ENCODE data around the gene KRTAP5-4. TPM values are rescaled to one million over a fixed set of nuclear protein-coding genes. Genes with fewer than 3 reads are reported as not detected.
A peak's percentile ranks its signal among the peaks of the same experiment; 100 is the strongest.

The KRTAP5-4 gene
- total and polyA plus RNA-seq, 2 donors (not counting 3 experiments of a cell fraction or from before 2014, with no cell fraction given) = not detected

DNA sequence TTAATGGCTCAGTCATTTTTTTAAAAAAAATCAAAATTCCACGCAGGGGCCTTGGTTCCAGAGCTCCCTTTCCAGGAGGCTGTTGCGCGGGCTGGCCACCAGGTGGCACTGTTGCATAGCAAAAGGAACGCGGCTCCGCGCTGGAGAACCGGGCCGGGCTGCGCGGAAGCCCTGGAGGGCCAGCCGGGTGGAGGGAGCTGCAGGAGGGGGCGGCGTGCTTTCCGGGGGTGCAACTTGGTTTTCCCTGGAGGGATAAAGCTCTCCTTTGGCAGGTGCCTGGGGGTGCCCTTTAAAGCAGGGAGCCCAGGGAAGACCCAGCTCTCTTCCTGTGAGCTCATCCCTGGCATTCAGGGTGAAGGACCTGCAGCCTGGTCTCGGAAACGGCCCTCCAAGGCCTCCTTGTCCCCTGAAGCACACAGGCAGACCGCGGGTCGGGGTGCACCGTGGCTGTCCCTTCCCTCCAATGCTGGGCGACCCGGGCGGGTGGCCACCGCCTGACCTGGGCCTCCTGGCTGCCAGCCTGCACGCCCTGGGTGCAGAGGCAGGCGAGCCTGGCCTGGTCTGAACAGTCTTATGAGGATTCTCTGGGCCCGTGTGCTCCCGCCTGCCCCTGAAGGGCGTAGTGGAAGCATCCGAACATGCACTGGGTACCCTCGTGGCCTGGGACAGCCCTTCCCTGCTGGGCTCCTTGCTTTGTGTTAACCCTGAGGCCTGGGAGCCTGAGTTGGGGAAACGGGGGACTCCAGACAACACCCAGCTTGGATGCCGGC is 31.0 kb upstream of the KRTAP5-4 start:
- Histone ChIP-seq H4K20me1 (replicated peaks; ENCODE audit: control insufficient read depth, extremely low read depth, insufficient read depth, low read length) (no peaks in the 10 kb centered on the region), H3K9ac (replicated peaks; ENCODE audit: extremely low read depth, insufficient read depth, low read length) (no peak overlapping the region), H3K4me2 (ENCODE audit: insufficient read depth, low read length) (no peak overlapping the region), H3K9me3 (replicated peaks; ENCODE audit: control insufficient read depth, insufficient read depth, low read length) (no peaks in the 10 kb centered on the region), H3K36me3 (ENCODE audit: control insufficient read depth in 2 of 2, extremely low read depth in 1 of 2, insufficient read depth in 2 of 2, low read length in 2 of 2) (no peaks in the 10 kb centered on the region), H3K4me3 (replicated peaks in 1 of 3; ENCODE audit: insufficient read depth in 1 of 3, low read depth in 1 of 3, low read length in 3 of 3) (no peak overlapping the region), H3K4me1 (ENCODE audit: control insufficient read depth, extremely low read depth, insufficient read depth, low read length) (peaks cover 2% of the 10 kb centered on the region), H3K27me3 (ENCODE audit: control insufficient read depth in 2 of 2, insufficient read depth in 2 of 2, low read length in 2 of 2) (peaks cover 0 to 4% of the 10 kb centered on the region in 2 experiments), H3K27ac (ENCODE audit: insufficient read depth, low read depth, low read length) (no peak overlapping the region), H2AFZ (ENCODE audit: low read depth, low read length) (no peak overlapping the region), H3K79me2 (ENCODE audit: control insufficient read depth, insufficient read depth, low read length) (no peaks in the 10 kb centered on the region), H3K9me1 (replicated peaks; ENCODE audit: control insufficient read depth, extremely low read depth, insufficient read depth, low read length) (no peaks in the 10 kb centered on the region)
- ChIA-PET CTCF (interaction anchor here (0.6 to 6.0 kb wide), 118 partner anchors 8 to 767 kb away, joined by 3 to 337 read pairs (median 4); partner anchors contain the start of genes CTSD, H19, INS and KRTAP5-6), POLR2A (no interaction called here)
- intact Hi-C loops (cut with micrococcal nuclease) (loop anchor here (1.0 kb wide), 2 partner anchors 41 to 179 kb away; no protein-coding TSS in a partner anchor), dilution Hi-C loops (cut with MboI; ENCODE audit: extremely low pct_ligation_motif_present, low sequenced_read_pairs) (no loop called here)
- no TSS peak for BruUV-seq (replicated peaks)
- TF ChIP-seq, protein P1, sequence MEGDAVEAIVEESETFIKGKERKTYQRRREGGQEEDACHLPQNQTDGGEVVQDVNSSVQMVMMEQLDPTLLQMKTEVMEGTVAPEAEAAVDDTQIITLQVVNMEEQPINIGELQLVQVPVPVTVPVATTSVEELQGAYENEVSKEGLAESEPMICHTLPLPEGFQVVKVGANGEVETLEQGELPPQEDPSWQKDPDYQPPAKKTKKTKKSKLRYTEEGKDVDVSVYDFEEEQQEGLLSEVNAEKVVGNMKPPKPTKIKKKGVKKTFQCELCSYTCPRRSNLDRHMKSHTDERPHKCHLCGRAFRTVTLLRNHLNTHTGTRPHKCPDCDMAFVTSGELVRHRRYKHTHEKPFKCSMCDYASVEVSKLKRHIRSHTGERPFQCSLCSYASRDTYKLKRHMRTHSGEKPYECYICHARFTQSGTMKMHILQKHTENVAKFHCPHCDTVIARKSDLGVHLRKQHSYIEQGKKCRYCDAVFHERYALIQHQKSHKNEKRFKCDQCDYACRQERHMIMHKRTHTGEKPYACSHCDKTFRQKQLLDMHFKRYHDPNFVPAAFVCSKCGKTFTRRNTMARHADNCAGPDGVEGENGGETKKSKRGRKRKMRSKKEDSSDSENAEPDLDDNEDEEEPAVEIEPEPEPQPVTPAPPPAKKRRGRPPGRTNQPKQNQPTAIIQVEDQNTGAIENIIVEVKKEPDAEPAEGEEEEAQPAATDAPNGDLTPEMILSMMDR (IDR thresholded peaks at IDR 0.05; ENCODE audit: extremely low read depth in 1 of 2, insufficient read depth in 1 of 2, low read depth in 1 of 2, low read length in 2 of 2) = peak; percentile 93
- TF ChIP-seq POLR2AphosphoS5 (IDR thresholded peaks at IDR 0.05; ENCODE audit: insufficient read depth, low read depth, low read length) = no peak
- FAIRE-seq = peak; percentile 88
- peak; percentile 44 for DNase-seq (ENCODE audit: low read depth, low spot score)

DNA sequence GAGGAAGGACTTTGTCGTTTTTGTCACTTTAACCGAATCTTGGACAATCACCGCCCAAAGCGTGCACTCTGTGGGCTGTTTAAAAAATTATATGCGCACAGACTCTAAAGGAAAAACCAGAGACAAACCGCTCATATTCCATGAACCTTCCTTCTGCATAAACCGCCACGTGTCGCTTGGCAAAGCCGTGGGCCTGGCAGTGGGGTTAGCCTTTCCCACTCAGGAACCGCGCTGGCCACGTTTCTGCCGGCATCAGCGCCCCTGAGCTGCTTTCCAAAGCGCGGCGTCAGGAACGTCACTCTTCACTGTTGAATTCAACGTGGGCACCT is 30.5 kb upstream of the KRTAP5-4 start:
- H3K9me3 ChIP-seq (replicated peaks; ENCODE audit: control insufficient read depth, insufficient read depth, low read length) = no peaks in the 10 kb centered on the region
- no peak overlapping the region for H3K27ac ChIP-seq (ENCODE audit: insufficient read depth, low read depth, low read length)
- no peak overlapping the region for H3K4me3 ChIP-seq (replicated peaks in 1 of 3; ENCODE audit: insufficient read depth in 1 of 3, low read depth in 1 of 3, low read length in 3 of 3)
- no peak for TF ChIP-seq POLR2AphosphoS5 (IDR thresholded peaks at IDR 0.05; ENCODE audit: insufficient read depth, low read depth, low read length)
- no peak for TF ChIP-seq GATA2 (IDR thresholded peaks at IDR 0.05; ENCODE audit: insufficient read depth, insufficient read length, low read depth, low read length)
- TF ChIP-seq MYC (IDR thresholded peaks at IDR 0.05; ENCODE audit: low read depth, low read length) = no peak
- TF ChIP-seq, protein P2, sequence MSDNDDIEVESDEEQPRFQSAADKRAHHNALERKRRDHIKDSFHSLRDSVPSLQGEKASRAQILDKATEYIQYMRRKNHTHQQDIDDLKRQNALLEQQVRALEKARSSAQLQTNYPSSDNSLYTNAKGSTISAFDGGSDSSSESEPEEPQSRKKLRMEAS (IDR thresholded peaks at IDR 0.05; ENCODE audit: insufficient read depth, insufficient read length) = no peak
- no peak for TF ChIP-seq POLR2A (IDR thresholded peaks at IDR 0.05; ENCODE audit: low read depth, low read length)
- TF ChIP-seq FOS (IDR thresholded peaks at IDR 0.05; ENCODE audit: borderline replicate concordance, insufficient read depth, low read length) = no peak
- no peak for TF ChIP-seq JUN (IDR thresholded peaks at IDR 0.05; ENCODE audit: borderline replicate concordance, insufficient read depth, insufficient read length, low read depth)
- TF ChIP-seq, protein P1 (IDR thresholded peaks at IDR 0.05; ENCODE audit: extremely low read depth in 1 of 2, insufficient read depth in 1 of 2, low read depth in 1 of 2, low read length in 2 of 2) = no peak
- no peak for TF ChIP-seq EZH2 (IDR thresholded peaks at IDR 0.05; ENCODE audit: borderline replicate concordance, low read depth, low read length, severe bottlenecking)
- no peak for FAIRE-seq
- no peaks in the 10 kb centered on the region for H3K79me2 ChIP-seq (ENCODE audit: control insufficient read depth, insufficient read depth, low read length)
- no peak overlapping the region for H3K9ac ChIP-seq (replicated peaks; ENCODE audit: extremely low read depth, insufficient read depth, low read length)
- H4K20me1 ChIP-seq (replicated peaks; ENCODE audit: control insufficient read depth, extremely low read depth, insufficient read depth, low read length) = no peaks in the 10 kb centered on the region
- intact Hi-C loops (cut with micrococcal nuclease) (loop anchor here (1.0 kb wide), 2 partner anchors 42 to 180 kb away; no protein-coding TSS in a partner anchor), dilution Hi-C loops (cut with MboI; ENCODE audit: extremely low pct_ligation_motif_present, low sequenced_read_pairs) (no loop called here)
- H3K4me2 ChIP-seq (ENCODE audit: insufficient read depth, low read length) = no peak overlapping the region
- CTCF ChIA-PET = interaction anchor here (0.6 to 6.0 kb wide), 116 partner anchors 8 to 767 kb away, joined by 3 to 337 read pairs (median 5); partner anchors contain the start of genes CTSD, H19, INS and KRTAP5-6
- peaks cover 2% of the 10 kb centered on the region for H3K4me1 ChIP-seq (ENCODE audit: control insufficient read depth, extremely low read depth, insufficient read depth, low read length)
- POLR2A ChIA-PET = no interaction called here
- no peak for DNase-seq (ENCODE audit: low read depth, low spot score)
- no peaks in the 10 kb centered on the region for H3K9me1 ChIP-seq (replicated peaks; ENCODE audit: control insufficient read depth, extremely low read depth, insufficient read depth, low read length)
- BruUV-seq (replicated peaks) = no TSS peak
- H3K27me3 ChIP-seq (ENCODE audit: control insufficient read depth in 2 of 2, insufficient read depth in 2 of 2, low read length in 2 of 2) = peaks cover 0 to 4% of the 10 kb centered on the region in 2 experiments
- no peak overlapping the region for H2AFZ ChIP-seq (ENCODE audit: low read depth, low read length)
- H3K36me3 ChIP-seq (ENCODE audit: control insufficient read depth in 2 of 2, extremely low read depth in 1 of 2, insufficient read depth in 2 of 2, low read length in 2 of 2) = no peaks in the 10 kb centered on the region

Data from endothelial cell of umbilical vein (primary cell).